Measurements from ENCODE around the gene DGLUCY.
"Not testable (repeated sequence)": the region's sequence is repeated elsewhere in the genome, so short reads cannot be mapped to it uniquely, and the experiment has no call there.

DGLUCY gene

DNA sequence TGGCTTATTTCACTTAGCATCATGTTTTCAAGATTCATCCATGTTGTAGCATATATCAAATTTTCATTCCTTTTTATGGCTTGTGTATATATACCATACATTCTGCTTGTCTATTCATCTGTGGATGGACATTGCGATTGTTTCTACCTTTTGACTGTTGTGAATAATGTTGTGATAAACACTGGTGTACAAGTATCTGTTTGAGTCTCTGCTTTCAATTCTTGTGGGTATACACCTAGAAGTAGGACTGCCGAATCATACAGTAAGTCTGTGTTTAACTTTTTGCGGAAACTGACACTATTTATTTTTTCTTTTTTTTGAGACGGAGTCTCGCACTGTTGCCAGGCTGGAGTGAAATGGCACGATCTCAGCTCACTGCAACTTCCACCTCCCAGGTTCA lies 33.8 kb upstream of the DGLUCY start:
- no peak overlapping the region for H3K4me3 ChIP-seq (ENCODE audit: low read depth, low read length)
- TF ChIP-seq, protein P1, sequence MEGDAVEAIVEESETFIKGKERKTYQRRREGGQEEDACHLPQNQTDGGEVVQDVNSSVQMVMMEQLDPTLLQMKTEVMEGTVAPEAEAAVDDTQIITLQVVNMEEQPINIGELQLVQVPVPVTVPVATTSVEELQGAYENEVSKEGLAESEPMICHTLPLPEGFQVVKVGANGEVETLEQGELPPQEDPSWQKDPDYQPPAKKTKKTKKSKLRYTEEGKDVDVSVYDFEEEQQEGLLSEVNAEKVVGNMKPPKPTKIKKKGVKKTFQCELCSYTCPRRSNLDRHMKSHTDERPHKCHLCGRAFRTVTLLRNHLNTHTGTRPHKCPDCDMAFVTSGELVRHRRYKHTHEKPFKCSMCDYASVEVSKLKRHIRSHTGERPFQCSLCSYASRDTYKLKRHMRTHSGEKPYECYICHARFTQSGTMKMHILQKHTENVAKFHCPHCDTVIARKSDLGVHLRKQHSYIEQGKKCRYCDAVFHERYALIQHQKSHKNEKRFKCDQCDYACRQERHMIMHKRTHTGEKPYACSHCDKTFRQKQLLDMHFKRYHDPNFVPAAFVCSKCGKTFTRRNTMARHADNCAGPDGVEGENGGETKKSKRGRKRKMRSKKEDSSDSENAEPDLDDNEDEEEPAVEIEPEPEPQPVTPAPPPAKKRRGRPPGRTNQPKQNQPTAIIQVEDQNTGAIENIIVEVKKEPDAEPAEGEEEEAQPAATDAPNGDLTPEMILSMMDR (IDR thresholded peaks at IDR 0.05; ENCODE audit: low read depth, low read length), result no peak

DNA sequence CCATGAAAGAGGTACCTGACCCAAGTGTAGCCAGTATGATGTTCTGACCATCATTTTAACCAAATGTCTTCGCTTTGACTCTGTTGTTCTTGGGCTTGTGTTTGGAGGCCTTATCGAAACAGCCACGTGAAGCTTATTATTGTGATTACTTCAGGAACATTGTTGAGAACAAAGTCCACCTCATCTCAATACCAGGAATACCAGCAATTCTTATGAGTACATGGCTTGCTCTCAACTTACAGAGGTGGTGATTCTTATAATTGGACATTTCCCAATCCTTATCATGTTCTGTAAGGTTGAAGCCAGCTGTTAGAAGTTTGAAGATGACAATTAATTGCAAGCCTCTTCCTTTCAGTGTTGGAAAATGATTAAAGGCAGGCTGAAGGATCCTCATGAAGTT lies 31.6 kb upstream of the DGLUCY start:
- TF ChIP-seq, protein P1 (IDR thresholded peaks at IDR 0.05; ENCODE audit: low read depth, low read length), result no peak
- no peak overlapping the region for H3K4me3 ChIP-seq (ENCODE audit: low read depth, low read length)

DNA sequence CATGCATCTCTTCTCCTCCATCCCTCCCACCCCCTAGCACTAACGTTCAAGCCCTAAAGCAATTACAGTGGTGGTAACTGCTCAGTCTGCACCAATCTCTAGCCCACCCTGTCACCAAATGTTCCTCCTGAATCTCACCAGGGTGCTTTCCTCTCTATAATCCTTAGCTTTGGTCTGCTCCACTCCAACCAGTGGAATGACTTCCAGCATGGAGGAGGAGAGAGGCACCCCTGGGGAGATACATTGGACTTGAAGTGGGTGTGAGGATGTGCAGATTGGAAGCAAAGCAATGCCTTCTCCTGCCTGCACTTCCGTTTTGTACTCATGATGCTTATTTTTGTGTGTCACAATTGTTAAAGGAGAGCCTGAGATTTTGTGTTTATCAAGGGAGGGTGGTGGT lies 29.4 kb upstream of the DGLUCY start:
- TF ChIP-seq, protein P1 (IDR thresholded peaks at IDR 0.05; ENCODE audit: low read depth, low read length), result no peak
- no peak overlapping the region for H3K4me3 ChIP-seq (ENCODE audit: low read depth, low read length)

DNA sequence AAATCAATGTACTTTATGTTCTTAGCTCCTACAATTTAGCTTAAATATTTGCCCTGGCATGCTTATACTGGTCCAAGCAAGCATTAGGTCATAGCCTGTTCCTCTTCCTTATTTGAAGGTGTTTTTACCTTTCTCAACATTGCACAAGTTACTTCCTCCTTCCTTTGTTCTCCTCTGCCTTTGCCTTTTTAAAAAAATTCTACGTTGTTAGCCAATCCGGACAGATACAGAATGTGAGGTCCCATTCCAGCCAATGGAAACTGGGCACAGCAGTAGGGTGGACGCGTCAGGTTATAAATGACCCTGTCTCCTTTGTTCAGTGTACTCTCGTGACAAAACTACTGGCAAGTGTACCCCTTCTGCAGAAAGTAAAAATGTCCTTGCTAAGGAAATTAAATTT lies 26.4 kb upstream of the DGLUCY start:
- not testable (repeated sequence) for H3K4me3 ChIP-seq (ENCODE audit: low read depth, low read length)

DNA sequence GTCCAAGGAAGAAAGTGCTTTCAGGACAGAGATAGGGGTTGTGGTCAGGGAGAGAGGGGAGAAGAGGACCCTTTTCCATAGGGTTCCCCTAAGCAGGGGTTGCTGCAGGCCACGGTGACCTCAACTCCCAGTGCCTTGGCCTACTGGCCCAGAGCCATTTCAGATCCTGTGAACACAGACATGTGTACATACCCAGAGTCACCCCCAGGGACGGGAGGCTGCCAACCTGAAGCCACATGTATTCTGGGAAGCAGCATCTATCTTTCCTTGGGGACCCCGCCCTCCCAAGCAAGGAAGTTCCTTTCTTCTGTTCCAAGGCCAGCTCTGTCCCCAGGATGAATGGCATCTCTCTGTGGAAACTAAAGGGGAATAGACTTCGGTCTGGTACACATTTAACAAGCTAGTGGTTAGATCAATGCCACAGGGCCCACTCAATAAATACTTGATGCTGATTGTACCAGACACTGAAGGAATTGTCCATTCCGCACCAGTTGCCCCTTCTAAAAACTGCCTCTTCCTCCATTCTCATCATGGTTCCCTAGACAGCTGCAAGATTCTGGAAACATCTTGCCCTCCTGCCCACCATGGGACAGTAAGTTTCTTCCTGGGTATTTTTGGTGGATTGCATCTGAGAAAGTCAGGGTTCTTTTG lies 25.2 kb upstream of the DGLUCY start:
- H3K4me3 ChIP-seq (ENCODE audit: low read depth, low read length), result no peak overlapping the region
- TF ChIP-seq, protein P1 (IDR thresholded peaks at IDR 0.05; ENCODE audit: low read depth, low read length), result no peak

DNA sequence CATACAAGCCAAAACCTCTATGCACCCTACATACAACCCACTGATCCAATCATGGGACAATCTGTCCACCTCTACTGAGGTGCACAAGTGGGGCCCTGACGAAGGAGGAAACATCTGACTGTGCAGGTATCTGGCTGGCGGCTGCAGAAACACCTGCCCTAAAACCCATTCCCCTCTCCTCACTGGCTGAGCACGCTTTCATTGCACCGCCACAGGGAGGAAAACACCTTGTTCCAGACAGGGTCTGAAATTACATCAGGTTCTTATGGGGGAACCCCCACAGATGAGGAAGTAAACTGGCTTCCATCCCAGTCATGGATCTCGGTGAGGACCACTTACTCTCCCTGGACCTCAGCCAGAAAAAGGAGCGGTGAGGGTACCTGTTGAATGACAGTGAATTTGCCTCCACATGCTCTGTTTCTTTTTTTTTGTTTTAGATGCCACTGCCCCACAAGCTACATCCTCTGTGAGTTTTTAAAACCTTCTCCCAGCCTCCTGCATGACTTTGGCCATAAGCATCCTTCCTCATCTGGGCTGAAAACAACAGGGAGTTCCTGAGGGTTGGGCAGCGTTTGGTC lies 23.8 kb upstream of the DGLUCY start:
- no peak overlapping the region for H3K4me3 ChIP-seq (ENCODE audit: low read depth, low read length)
- TF ChIP-seq, protein P1 (IDR thresholded peaks at IDR 0.05; ENCODE audit: low read depth, low read length), result no peak

DNA sequence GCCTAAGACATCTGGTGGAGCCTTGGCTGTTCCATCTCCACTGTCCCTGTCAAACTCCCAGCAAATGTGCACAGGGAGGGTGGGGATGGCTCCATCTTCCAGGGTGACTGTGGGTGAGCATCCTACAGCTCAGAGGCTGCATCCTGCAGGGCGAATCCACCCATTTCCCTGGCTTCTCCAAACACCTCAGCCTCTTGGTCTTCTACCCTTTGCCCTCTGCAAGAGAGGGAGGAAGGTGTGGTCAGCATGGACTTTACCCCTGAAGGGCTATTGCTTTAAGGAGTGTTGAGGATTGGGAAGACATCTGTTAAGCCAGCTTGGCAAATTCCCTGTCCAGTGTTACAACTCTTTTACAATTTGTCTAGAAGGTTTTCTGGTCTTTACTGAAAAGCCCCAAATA lies 23.1 kb upstream of the DGLUCY start:
- H3K4me3 ChIP-seq (ENCODE audit: low read depth, low read length), result no peak overlapping the region
- TF ChIP-seq, protein P1 (IDR thresholded peaks at IDR 0.05; ENCODE audit: low read depth, low read length), result no peak

DNA sequence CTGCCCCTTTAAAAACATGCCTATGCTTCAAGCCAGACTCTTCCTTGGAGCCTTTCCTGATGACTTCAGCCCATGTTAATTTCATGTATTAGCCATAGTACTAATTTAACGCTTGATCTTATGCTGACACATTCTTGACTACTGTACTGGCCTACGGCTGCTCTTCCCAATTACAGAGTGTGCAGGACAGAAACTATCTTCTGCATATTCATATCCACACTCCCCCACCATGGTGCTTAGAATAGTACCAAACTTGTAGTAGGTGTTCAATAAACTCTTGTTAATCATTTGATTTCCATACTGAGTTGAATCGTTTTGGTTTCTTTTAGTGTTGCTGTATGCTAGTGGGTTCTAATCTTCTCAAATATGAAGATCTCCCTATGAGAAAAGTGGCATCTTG lies 21.8 kb upstream of the DGLUCY start:
- no peak overlapping the region for H3K4me3 ChIP-seq (ENCODE audit: low read depth, low read length)
- TF ChIP-seq, protein P1 (IDR thresholded peaks at IDR 0.05; ENCODE audit: low read depth, low read length), result no peak

DNA sequence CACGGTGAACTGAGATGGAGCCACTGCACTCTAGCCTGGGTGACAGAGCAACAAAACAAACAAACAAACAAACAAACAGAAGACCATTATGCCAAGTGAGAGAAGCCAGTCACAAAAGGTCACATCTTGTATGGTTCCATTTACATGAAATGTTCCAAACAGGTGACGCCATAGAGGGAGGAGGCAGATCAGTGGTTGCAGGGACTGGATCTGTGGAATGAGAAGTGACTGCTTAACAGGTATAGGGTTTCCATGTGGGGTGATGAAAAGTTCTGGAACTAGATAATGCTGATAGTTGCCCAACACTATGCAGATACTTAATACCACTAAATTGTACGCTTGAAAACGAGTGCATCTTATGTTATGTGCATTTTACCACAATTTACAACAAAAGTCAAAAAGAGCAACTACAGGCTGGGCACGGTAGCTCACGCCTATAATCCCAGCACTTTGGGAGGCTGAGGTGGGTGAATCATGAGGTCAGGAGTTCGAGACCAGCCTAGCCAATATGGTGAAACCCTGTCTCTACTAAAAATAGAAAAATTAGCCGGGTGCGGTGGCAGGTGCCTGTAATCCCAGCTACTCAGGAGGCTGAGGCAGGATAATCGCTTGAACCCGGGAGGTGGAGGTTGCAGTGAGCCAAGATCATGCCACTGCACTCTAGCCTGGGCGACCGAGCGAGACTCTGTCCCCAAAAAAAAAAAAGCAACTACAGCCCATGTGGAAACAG lies 20.0 kb upstream of the DGLUCY start:
- H3K4me3 ChIP-seq (ENCODE audit: low read depth, low read length), result not testable (repeated sequence)
